HFFc6 (cell line): Measurements from ENCODE around the gene ZEB2. TPM values are rescaled to one million over a fixed set of nuclear protein-coding genes. Genes with fewer than 3 reads are reported as not detected.

Source experiments
- DNase-seq: peaks from one replicate; pipeline ENCODE4 v3.0.0-alpha.2; 2018
- H3K27ac Mint-ChIP-seq: 2 replicates; pipeline ENCODE4 v1.8.0; 2020; ENCODE audit warnings: mild to moderate bottlenecking, mixed read lengths
- H3K27me3 Mint-ChIP-seq: 2 replicates; pipeline ENCODE4 v1.8.0; 2021; ENCODE audit warnings: mild to moderate bottlenecking, moderate library complexity, mixed read lengths; ENCODE audit not compliant: insufficient read depth
- H3K36me3 Mint-ChIP-seq: 2 replicates; pipeline ENCODE4 v1.8.0; 2021; ENCODE audit warnings: low read depth, mixed read lengths
- H3K4me1 Mint-ChIP-seq: 2 replicates; pipeline ENCODE4 v1.8.0; 2020; ENCODE audit warnings: low read depth, mixed read lengths
- H3K4me3 Mint-ChIP-seq: 2 replicates; pipeline ENCODE4 v1.8.0; 2020; ENCODE audit warnings: mild to moderate bottlenecking, moderate library complexity, mixed read lengths
- H3K9me3 Mint-ChIP-seq: 2 replicates; pipeline ENCODE4 v1.8.0; 2020; ENCODE audit warnings: mild to moderate bottlenecking, mixed read lengths
- total RNA-seq, 6 experiments: library from RNA; stranded (reverse); fragmentation: NEBNext Ultra II Directional; extraction: Animal tissue kit (Norgen Biotek cat#: 25700); gene quantifications; 2 replicates in 1 of 6; 3 replicates in 5 of 6; pipeline ENCODE4 v1.2.3, GENCODE V29; 2021
- TF ChIP-seq, protein P1 (sequence below): fragments of 200-600 bp; sonication (generic); IDR thresholded peaks from 2 replicates; pipeline ENCODE4 v1.5.0; 2021; ENCODE audit warnings: antibody characterized with exemption, mild to moderate bottlenecking

Gene ZEB2
- total RNA-seq, 6 experiments from 2014 or later: 57.0 to 76.3 (median 62.8) TPM

DNA sequence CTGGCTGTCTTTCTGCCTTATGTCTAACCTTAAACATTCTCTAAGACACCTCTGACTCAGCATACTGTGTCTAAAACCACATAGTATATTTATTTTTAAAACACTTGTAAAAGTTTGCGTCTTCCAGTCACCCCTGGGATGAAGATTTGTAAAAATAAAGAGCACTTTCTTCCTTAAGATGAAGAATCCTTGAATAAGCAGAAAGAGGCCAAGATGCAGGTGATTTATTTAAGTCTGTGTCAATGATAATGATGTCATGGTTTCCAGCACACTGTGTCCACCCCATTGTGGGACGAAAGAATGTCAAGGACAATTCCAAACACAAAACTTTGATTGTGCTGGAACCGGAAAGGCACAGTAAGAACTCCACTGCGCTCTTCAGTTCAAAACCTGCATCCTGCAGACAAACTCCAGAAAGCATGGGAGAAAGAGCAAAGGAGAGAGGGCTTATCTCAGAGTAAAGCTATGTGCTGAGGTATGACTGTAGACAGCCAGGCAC is 92.9 kb downstream of the ZEB2 start:
- H3K36me3 Mint-ChIP-seq: peaks cover 15% of the 10 kb centered on the region
- H3K27ac Mint-ChIP-seq: peak overlapping the region; percentile 91
- no peaks in the 10 kb centered on the region for H3K9me3 Mint-ChIP-seq
- peak overlapping the region; percentile 68 for H3K4me3 Mint-ChIP-seq
- TF ChIP-seq, protein P1, sequence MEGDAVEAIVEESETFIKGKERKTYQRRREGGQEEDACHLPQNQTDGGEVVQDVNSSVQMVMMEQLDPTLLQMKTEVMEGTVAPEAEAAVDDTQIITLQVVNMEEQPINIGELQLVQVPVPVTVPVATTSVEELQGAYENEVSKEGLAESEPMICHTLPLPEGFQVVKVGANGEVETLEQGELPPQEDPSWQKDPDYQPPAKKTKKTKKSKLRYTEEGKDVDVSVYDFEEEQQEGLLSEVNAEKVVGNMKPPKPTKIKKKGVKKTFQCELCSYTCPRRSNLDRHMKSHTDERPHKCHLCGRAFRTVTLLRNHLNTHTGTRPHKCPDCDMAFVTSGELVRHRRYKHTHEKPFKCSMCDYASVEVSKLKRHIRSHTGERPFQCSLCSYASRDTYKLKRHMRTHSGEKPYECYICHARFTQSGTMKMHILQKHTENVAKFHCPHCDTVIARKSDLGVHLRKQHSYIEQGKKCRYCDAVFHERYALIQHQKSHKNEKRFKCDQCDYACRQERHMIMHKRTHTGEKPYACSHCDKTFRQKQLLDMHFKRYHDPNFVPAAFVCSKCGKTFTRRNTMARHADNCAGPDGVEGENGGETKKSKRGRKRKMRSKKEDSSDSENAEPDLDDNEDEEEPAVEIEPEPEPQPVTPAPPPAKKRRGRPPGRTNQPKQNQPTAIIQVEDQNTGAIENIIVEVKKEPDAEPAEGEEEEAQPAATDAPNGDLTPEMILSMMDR: no peak
- peaks cover 4% of the 10 kb centered on the region for H3K27me3 Mint-ChIP-seq
- H3K4me1 Mint-ChIP-seq: peaks cover 31% of the 10 kb centered on the region
- DNase-seq: peak; percentile 61

DNA sequence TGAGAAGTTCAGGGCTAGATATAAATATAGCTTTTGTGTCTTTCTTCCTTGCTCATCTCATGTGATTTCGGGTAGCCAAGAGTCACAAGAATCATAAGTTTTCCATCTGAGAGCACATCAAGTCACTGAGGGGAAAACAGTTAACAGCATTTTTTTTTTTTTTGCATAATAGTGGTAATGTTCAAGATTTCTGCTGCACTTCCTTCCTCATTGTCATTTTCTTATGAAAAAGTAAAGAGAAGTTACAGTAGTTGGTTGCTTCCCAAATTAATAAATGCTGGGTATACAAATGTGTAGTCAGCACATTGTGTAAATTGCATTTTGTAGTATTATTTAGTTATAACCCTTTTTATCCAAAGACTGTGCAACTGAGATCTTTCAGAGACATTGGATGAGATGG is 93.6 kb downstream of the ZEB2 start:
- H3K4me3 Mint-ChIP-seq: 0 out of 2 replicates have a peak overlapping the region, but pooled peaks have one; percentile 68

DNA sequence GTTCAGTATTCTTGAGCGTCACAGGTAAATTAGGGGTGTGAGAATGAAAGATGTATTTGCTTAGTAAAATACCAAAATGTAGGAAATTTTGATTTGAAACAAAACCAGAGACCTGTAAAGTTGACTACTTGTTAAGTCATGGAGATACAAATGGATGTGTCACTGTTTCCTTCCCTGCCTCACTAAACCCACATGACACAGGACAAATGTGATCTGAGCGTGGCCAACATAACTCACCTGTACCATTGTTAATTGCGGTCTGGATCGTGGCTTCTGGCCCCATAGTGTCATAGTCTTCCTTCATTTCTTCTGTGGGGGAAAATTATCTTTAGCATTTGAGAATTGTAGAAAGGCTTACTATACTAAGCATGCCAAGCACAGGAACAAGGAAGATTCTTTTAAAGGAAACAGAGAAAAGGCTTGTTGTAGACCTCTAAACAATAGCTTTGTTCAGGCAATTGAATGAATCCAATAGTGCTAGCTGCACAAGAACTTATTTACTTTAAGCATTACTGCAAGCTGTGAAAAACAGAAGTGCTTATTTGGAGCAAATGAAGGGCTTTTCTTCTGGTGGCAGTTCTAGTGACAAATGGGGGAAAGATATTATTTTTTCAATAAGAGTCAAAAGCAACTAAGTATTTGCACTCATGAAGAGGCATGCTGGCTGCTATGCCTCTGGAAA is 95.2 kb downstream of the ZEB2 start:
- TF ChIP-seq, protein P1: no peak
- no peak overlapping the region for H3K27ac Mint-ChIP-seq
- no peak for DNase-seq
- H3K27me3 Mint-ChIP-seq: peaks cover 4% of the 10 kb centered on the region
- H3K36me3 Mint-ChIP-seq: peaks cover 38% of the 10 kb centered on the region
- no peak overlapping the region for H3K4me3 Mint-ChIP-seq
- H3K4me1 Mint-ChIP-seq: peaks cover 31% of the 10 kb centered on the region
- no peaks in the 10 kb centered on the region for H3K9me3 Mint-ChIP-seq

More for the DNA sequence above, 93.6 kb downstream of the ZEB2 start:
- TF ChIP-seq, protein P1: no peak
- H3K27ac Mint-ChIP-seq: no peak overlapping the region
- H3K4me1 Mint-ChIP-seq: peaks cover 31% of the 10 kb centered on the region
- DNase-seq: no peak
- no peaks in the 10 kb centered on the region for H3K9me3 Mint-ChIP-seq
- peaks cover 22% of the 10 kb centered on the region for H3K36me3 Mint-ChIP-seq
- peaks cover 4% of the 10 kb centered on the region for H3K27me3 Mint-ChIP-seq

DNA sequence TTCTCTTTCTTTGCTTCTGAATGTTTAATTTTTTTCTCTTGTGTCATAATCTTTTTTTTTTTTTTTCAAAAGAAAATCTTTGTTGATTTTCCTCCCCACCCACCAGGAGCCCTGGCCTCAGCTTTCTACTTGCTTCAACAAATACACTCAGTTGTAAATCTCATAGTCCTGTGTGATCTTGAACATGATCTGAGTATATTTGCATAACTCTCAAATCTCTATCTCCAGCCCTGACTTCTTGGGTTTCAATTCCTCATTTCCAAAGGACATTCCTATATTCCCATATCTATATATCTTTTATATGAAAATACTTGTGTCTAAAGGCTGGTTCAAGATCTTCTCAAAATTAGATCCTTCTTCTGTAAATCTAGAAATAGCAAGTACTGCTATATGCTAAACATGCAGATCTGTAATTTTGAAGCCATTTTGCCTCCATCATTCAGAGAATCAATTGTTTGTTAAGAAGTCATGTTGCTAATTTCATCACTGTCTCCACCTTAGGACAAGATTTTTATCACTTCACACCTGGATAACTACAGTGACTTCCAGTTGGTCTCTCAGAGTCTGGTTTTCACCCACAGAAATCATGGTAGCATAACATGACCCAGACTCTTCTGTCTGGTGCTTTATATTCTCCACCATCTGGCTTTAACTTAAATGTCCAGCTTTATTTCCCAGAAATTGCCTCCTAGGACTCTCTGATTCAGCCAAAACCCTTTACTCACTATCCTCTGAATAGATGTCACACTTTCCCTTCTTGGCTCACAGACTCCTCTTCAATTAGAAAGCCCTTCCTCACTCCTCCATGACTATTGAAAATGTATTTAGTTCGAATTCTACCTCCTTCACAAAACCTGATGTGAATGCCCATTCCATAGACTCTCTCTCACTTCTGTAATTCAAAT is 98.1 kb downstream of the ZEB2 start:
- Mint-ChIP-seq H3K36me3 (peaks cover 55% of the 10 kb centered on the region), H3K27ac (no peak overlapping the region), H3K27me3 (peaks cover 4% of the 10 kb centered on the region), H3K9me3 (no peaks in the 10 kb centered on the region), H3K4me3 (no peak overlapping the region), H3K4me1 (peaks cover 9% of the 10 kb centered on the region)
- DNase-seq: no peak
- TF ChIP-seq, protein P1: no peak

DNA sequence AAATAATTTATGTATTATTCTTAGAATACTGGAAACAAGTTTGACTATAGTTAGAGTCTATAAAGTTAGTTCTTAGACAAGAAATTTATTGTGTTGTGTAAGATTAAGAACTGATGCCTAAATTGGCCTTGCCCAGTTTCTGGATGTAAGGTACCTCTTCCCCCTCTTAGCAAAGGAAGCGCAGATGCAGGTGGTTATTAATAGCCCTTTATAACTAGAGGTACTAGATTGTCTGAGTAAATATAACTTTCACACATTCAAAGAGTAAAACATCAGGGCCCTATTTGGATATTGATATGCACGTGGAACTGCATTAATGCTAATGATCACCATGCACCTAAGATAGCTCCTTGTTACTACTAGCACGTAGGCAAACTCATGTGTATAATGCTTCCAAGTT is 100.7 kb downstream of the ZEB2 start:
- Mint-ChIP-seq H3K9me3 (no peaks in the 10 kb centered on the region), H3K4me1 (peaks cover 22% of the 10 kb centered on the region), H3K4me3 (no peak overlapping the region), H3K27me3 (peaks cover 4% of the 10 kb centered on the region), H3K27ac (no peak overlapping the region), H3K36me3 (peaks cover 71% of the 10 kb centered on the region)
- no peak for DNase-seq
- TF ChIP-seq, protein P1: no peak
